Right lobe of liver (tissue), 6 donors: ENCODE data around the gene DIS3L2. TPM values are rescaled to one million over a fixed set of nuclear protein-coding genes. Genes with fewer than 3 reads are reported as not detected.
A peak's percentile ranks its signal among the peaks of the same experiment; 100 is the strongest.

Source experiments
- ATAC-seq, 4 donors: fragments of 200-7000 bp; cut with Tn5 transposase; one replicate each; pipeline ENCODE4 v1.9.1; 2020; ENCODE audit warnings: mild to moderate bottlenecking in 4 of 4, moderate library complexity in 4 of 4
- DNase-seq, 3 donors: peaks; one replicate each; pipeline ENCODE4 v3.0.0-alpha.2; 2020
- H3K27ac ChIP-seq, 3 donors: fragments of 200-600 bp; one replicate each; pipeline ENCODE4 v1.8.0; 2022
- H3K27me3 ChIP-seq, 2 donors: fragments of 200-600 bp; one replicate each; pipeline ENCODE4 v1.8.0; 2022
- H3K36me3 ChIP-seq, 4 donors: fragments of 200-600 bp; sonication (generic) in 1 of 4; one replicate each; pipeline versions ENCODE4 v1.5.1 to v1.8.0; 2017 to 2022; ENCODE audit warnings: control low read depth in 1 of 4
- H3K4me1 ChIP-seq, 4 donors: fragments of 200-600 bp; sonication (generic) in 1 of 4; one replicate each; pipeline versions ENCODE4 v1.5.1 to v1.8.0; 2017 to 2022; ENCODE audit warnings: control low read depth in 1 of 4
- H3K4me3 ChIP-seq, 3 donors: fragments of 200-600 bp; one replicate each; pipeline ENCODE4 v1.8.0; 2022
- H3K9me3 ChIP-seq, 4 donors: fragments of 200-600 bp; sonication (generic) in 1 of 4; one replicate each; pipeline versions ENCODE4 v1.5.1 to v1.8.0; 2017 to 2022; ENCODE audit warnings: control low read depth in 1 of 4
- POLR2A ChIP-seq: fragments of 450-650 bp; IDR thresholded peaks from one replicate; pipeline ENCODE4 v1.6.1; 2017; ENCODE audit warnings: antibody characterized with exemption, mild to moderate bottlenecking
- WGBS: methylation state at CpG from one replicate; pipeline ENCODE4 v1.1.6; 2018; ENCODE audit warnings: low coverage, low lambda C conversion rate; ENCODE audit not compliant: insufficient coverage; ENCODE audit errors: missing lambda C conversion rate; 5-methylcytosine and 5-hydroxymethylcytosine counted together
- intact Hi-C, 2 donors: fragments of 100-400 bp; cut with DNase I; formaldehyde crosslinking; loops; one replicate each; pipeline versions ENCODE4 v1.11.2 to v1.14.1; 2022
- total RNA-seq, 6 experiments: library from RNA; depleted of rRNA in 2 of 6; stranded (reverse); fragments of >200 nt in 2 of 6; fragmentation: NEBNext Ultra II Directional in 3 of 6; extraction: Animal tissue kit (Norgen Biotek cat#: 25700) in 3 of 6; gene quantifications; one replicate each; pipeline versions ENCODE4 v1.1.0 to v1.2.4, GENCODE V29; 2016 to 2023
- TF ChIP-seq, protein P1 (sequence below), 4 donors: fragments of 200-600 bp in 3 of 4; fragments of 450-650 bp in 1 of 4; IDR thresholded peaks; one replicate each; pipeline versions ENCODE4 v1.5.1 to v1.8.0; 2016 to 2022; ENCODE audit warnings: antibody characterized with exemption in 4 of 4, mild to moderate bottlenecking in 2 of 4
- donor health status: DM: no; HTN: yes; CAD: no.
- donor health status: DM: no; HTN: no; CAD: no.
- donor health status: DM: no; HTN: no; CAD: no.
- donor health status: DM: no; HTN: yes; CAD: no.
- donor health status: DM: no; HTN: yes; CAD: no.

Gene DIS3L2
- total RNA-seq, 6 experiments from 2014 or later: 8.1 to 22.3 (median 16.7) TPM

GRCh38 chr2:231918501-231919330 is 42.8 kb upstream of the DIS3L2 start:
- H3K27ac ChIP-seq: no peak overlapping the region
- H3K27me3 ChIP-seq: no peaks in the 10 kb centered on the region
- 100% methylated on average over 2 of the region's 21 CpGs for WGBS
- no peaks in the 10 kb centered on the region for H3K9me3 ChIP-seq
- no peak for ATAC-seq
- no peaks in the 10 kb centered on the region for H3K4me1 ChIP-seq
- intact Hi-C loops: loop anchor here in 1 of 2 donors (5.0 kb wide), 1 partner anchor 409 kb away; no protein-coding TSS in a partner anchor
- no peaks in the 10 kb centered on the region for H3K36me3 ChIP-seq
- peak in 1 of 3 donors; percentile 36 for DNase-seq
- TF ChIP-seq, protein P1, sequence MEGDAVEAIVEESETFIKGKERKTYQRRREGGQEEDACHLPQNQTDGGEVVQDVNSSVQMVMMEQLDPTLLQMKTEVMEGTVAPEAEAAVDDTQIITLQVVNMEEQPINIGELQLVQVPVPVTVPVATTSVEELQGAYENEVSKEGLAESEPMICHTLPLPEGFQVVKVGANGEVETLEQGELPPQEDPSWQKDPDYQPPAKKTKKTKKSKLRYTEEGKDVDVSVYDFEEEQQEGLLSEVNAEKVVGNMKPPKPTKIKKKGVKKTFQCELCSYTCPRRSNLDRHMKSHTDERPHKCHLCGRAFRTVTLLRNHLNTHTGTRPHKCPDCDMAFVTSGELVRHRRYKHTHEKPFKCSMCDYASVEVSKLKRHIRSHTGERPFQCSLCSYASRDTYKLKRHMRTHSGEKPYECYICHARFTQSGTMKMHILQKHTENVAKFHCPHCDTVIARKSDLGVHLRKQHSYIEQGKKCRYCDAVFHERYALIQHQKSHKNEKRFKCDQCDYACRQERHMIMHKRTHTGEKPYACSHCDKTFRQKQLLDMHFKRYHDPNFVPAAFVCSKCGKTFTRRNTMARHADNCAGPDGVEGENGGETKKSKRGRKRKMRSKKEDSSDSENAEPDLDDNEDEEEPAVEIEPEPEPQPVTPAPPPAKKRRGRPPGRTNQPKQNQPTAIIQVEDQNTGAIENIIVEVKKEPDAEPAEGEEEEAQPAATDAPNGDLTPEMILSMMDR (IDR thresholded peaks at IDR 0.05): no peak
- no peak for TF ChIP-seq POLR2A
- H3K4me3 ChIP-seq: no peak overlapping the region

GRCh38 chr2:231919341-231920035 is 42.0 kb upstream of the DIS3L2 start:
- Histone ChIP-seq H3K4me3 (no peak overlapping the region), H3K36me3 (no peaks in the 10 kb centered on the region), H3K27ac (no peak overlapping the region), H3K9me3 (no peaks in the 10 kb centered on the region), H3K4me1 (no peaks in the 10 kb centered on the region), H3K27me3 (no peaks in the 10 kb centered on the region)
- intact Hi-C loops: loop anchor here (5.0 to 10.0 kb wide), 3 partner anchors 215 to 408 kb away; no protein-coding TSS in a partner anchor
- ATAC-seq (no peak), DNase-seq (peak in 1 of 3 donors; percentile 43)
- 43% methylated on average over 1 of the region's 15 CpGs for WGBS
- TF ChIP-seq POLR2A: no peak
- TF ChIP-seq, protein P1 (IDR thresholded peaks at IDR 0.05): no peak

DNA sequence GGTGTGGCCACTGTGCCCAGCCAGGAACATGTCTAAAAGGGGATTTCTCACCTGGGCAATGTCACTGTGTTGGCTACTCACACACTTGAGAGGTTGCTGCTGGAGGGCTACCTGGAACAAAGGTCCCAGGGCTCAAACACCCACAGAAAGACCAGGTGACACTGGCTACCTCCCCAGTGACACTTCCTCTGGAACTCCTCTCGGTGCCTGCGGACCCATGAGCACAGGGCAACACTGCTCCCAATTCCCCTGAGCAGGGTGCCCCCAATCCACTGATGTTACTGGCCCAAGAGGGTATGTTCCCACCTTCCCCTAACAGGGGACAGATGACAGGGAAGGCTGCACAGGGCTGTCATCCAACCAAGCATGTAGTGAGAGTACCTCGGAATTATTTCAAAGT is 41.1 kb upstream of the DIS3L2 start:
- intact Hi-C loops: loop anchor here in 1 of 2 donors (10.0 kb wide), 2 partner anchors 214 to 404 kb away; no protein-coding TSS in a partner anchor
- no peak overlapping the region for H3K27ac ChIP-seq
- H3K27me3 ChIP-seq: peaks cover 0 to under 1% of the 10 kb centered on the region in 2 donors
- DNase-seq: no peak
- peaks cover 0 to 7% (median 3%) of the 10 kb centered on the region in 4 donors for H3K4me1 ChIP-seq
- H3K4me3 ChIP-seq: no peak overlapping the region
- H3K9me3 ChIP-seq: no peaks in the 10 kb centered on the region
- no peak for ATAC-seq
- H3K36me3 ChIP-seq: no peaks in the 10 kb centered on the region
- TF ChIP-seq, protein P1 (IDR thresholded peaks at IDR 0.05): no peak
- no peak for TF ChIP-seq POLR2A
- 67% methylated on average over 1 of the region's 3 CpGs for WGBS

- no peaks in the 10 kb centered on the region for H3K36me3 ChIP-seq
- no peak overlapping the region for H3K4me3 ChIP-seq
- H3K9me3 ChIP-seq: no peaks in the 10 kb centered on the region
- DNase-seq: no peak
- no peak for ATAC-seq
- 57% methylated on average over 5 of the region's 5 CpGs for WGBS
- H3K4me1 ChIP-seq: peaks cover 0 to 12% (median 5%) of the 10 kb centered on the region in 4 donors
- TF ChIP-seq, protein P1 (IDR thresholded peaks at IDR 0.05): no peak
- TF ChIP-seq POLR2A: no peak
- H3K27me3 ChIP-seq: peaks cover 3 to 5% of the 10 kb centered on the region in 2 donors
- no peak overlapping the region for H3K27ac ChIP-seq
- intact Hi-C loops: loop anchor here in 1 of 2 donors (10.0 kb wide), 2 partner anchors 214 to 404 kb away; no protein-coding TSS in a partner anchor
Observed at GRCh38 chr2:231920795-231921194, 40.7 kb upstream of the DIS3L2 start.
